GM12892 (cell line): ENCODE results near the gene GCG.

ENCODE experiments used
- DNase-seq: peaks from one replicate; pipeline ENCODE4 v3.0.0; 2011; ENCODE audit not compliant: insufficient read length
- FAIRE-seq: peaks from 2 replicates; lab custom pipeline; 2011; peaks lifted over from hg19 to GRCh38; lab: Jason Lieb, UNC
- POLR2A ChIP-seq: IDR thresholded peaks from 2 replicates; pipeline ENCODE4 v1.6.1; 2011; ENCODE audit warnings: low read depth, low read length, control low read depth
- POLR2AphosphoS5 ChIP-seq: IDR thresholded peaks from 2 replicates; pipeline ENCODE4 v1.6.1; 2011; ENCODE audit warnings: low read depth, low read length, control low read depth
- TAF1 ChIP-seq: IDR thresholded peaks from 2 replicates; pipeline ENCODE4 v1.6.1; 2011; ENCODE audit warnings: low read depth, mild to moderate bottlenecking, control low read depth, low read length, borderline replicate concordance

GCG gene

GRCh38 chr2:162115076-162115475 lies 37.0 kb downstream of the GCG start:
- DNase-seq (no peak), FAIRE-seq (no peak)
- TF ChIP-seq TAF1 (no peak), POLR2A (no peak), POLR2AphosphoS5 (no peak)

- no peak for FAIRE-seq
- no peak for DNase-seq
- no peak for TF ChIP-seq POLR2A
- TF ChIP-seq POLR2AphosphoS5 = no peak
- no peak for TF ChIP-seq TAF1
Measured at GRCh38 chr2:162114271-162114670, 37.8 kb downstream of the GCG start.

- DNase-seq (no peak), FAIRE-seq (no peak)
- TF ChIP-seq POLR2A = no peak
- TF ChIP-seq POLR2AphosphoS5 = no peak
- TF ChIP-seq TAF1 = no peak
Measured at GRCh38 chr2:162113776-162114168, 38.3 kb downstream of the GCG start.

- FAIRE-seq (no peak), DNase-seq (no peak)
- no peak for TF ChIP-seq POLR2A
Measured at GRCh38 chr2:162113088-162113775, 38.8 kb downstream of the GCG start.

GRCh38 chr2:162111958-162112850 lies 39.8 kb downstream of the GCG start:
- DNase-seq = no peak
- no peak for FAIRE-seq
- TF ChIP-seq TAF1 (no peak), POLR2A (no peak), POLR2AphosphoS5 (no peak)

GRCh38 chr2:162107361-162107901 lies 44.6 kb downstream of the GCG start:
- TF ChIP-seq POLR2A (no peak), TAF1 (no peak), POLR2AphosphoS5 (no peak)
- FAIRE-seq = no peak

GRCh38 chr2:162106746-162107145 lies 45.3 kb downstream of the GCG start:
- FAIRE-seq = no peak
- TF ChIP-seq POLR2A (no peak), POLR2AphosphoS5 (no peak), TAF1 (no peak)
- no peak for DNase-seq

More at GRCh38 chr2:162107361-162107901, 44.6 kb downstream of the GCG start:
- no peak for DNase-seq

- DNase-seq (no peak), FAIRE-seq (no peak)
- TF ChIP-seq POLR2A = no peak
- TF ChIP-seq POLR2AphosphoS5 = no peak
- TF ChIP-seq TAF1 = no peak
Measured at GRCh38 chr2:162106146-162106551, 45.9 kb downstream of the GCG start.

- TF ChIP-seq TAF1 (no peak), POLR2A (no peak), POLR2AphosphoS5 (no peak)
- FAIRE-seq (no peak), DNase-seq (no peak)
Measured at GRCh38 chr2:162103443-162104009, 48.5 kb downstream of the GCG start.

GRCh38 chr2:162100579-162100978 lies 51.5 kb downstream of the GCG start:
- TF ChIP-seq POLR2AphosphoS5 (no peak), TAF1 (no peak), POLR2A (no peak)
- FAIRE-seq (no peak), DNase-seq (no peak)

- FAIRE-seq = no peak
- no peak for DNase-seq
- no peak for TF ChIP-seq TAF1
- no peak for TF ChIP-seq POLR2A
- no peak for TF ChIP-seq POLR2AphosphoS5
Measured at GRCh38 chr2:162099836-162100235, 52.2 kb downstream of the GCG start.
